Activated CD4-positive, alpha-beta T cell treated with anti-CD3 and anti-CD28 coated beads, Interleukin-2, amount 10 ng/mL, durations not matched to agents 24 days and 14 days (primary cell): ENCODE measurements around the gene MMP15. TPM values are rescaled to one million over a fixed set of nuclear protein-coding genes. Genes with fewer than 3 reads are reported as not detected.
"Not testable (repeated sequence)": the region's sequence is repeated elsewhere in the genome, so short reads cannot be mapped to it uniquely, and the experiment has no call there.

Experiments used
- DNase-seq: peaks from one replicate; pipeline ENCODE4 v3.0.0; 2022
- H3K27ac Mint-ChIP-seq: one replicate; pipeline ENCODE4 v1.8.0; 2022; ENCODE audit warnings: mild to moderate bottlenecking, mixed read lengths
- H3K27me3 Mint-ChIP-seq: one replicate; pipeline ENCODE4 v1.8.0; 2022; ENCODE audit warnings: mixed read lengths
- H3K36me3 Mint-ChIP-seq: one replicate; pipeline ENCODE4 v1.8.0; 2022; ENCODE audit warnings: low read depth, mild to moderate bottlenecking, mixed read lengths
- H3K4me1 Mint-ChIP-seq: one replicate; pipeline ENCODE4 v1.8.0; 2021; ENCODE audit warnings: mixed read lengths
- H3K4me3 Mint-ChIP-seq: one replicate; pipeline ENCODE4 v1.8.0; 2022; ENCODE audit warnings: mild to moderate bottlenecking, moderate library complexity, mixed read lengths
- H3K9me3 Mint-ChIP-seq: one replicate; pipeline ENCODE4 v1.8.0; 2021; ENCODE audit warnings: mixed read lengths
- intact Hi-C: fragments of 100-400 bp; cut with micrococcal nuclease; formaldehyde crosslinking; loops from one replicate; pipeline ENCODE4 v1.15.1; 2023
- total RNA-seq: library from RNA; stranded (reverse); gene quantifications from 2 replicates; pipeline ENCODE4 v1.2.3, GENCODE V29; 2022

MMP15 gene
- total RNA-seq, result 0.89 and 1.1 TPM in 2 replicates

DNA sequence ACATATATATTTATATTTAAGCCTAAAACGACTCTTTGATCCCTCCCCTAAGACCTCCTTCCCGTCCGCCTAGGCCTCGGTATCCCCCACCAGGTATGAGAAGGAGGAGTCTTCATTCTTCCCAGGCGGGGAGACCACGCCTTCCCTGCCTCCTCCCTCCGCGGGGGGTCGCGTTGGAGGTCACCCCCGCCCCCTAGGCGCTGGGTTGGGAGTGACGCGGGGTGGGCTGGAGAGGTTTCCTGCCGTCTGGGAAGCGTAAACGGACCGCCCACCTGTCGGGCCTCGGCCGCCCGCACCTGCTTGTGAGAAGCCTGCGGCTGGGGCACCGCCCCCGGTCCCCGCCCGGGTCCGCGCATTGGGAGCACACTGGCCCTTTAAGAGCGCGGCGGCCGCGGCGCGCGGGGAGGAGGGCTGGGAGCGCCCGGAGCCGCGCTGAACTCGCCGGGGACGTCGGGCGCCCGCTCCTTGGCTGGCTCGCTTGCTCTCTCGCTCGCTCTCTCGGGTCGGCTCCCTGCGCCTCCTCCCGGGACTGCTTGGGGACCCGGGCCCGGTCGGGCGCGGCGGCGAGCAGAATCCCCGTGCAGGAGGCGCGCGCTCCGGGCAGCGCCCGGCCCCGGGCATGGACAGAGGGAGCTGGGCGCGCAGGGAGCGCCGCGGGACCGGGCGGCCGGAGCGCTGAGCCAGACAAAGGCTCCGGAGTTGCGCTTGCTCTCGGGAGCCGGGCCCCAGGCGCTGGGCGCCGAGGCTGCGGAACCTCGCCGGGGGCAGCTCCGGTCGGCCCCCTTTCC is at the start of gene MMP15:
Gene MMP15, plus strand, starts transcription at position 404 of the 788 bp plus-strand sequence. CDS start 597 bp downstream, outside the sequence.
- Mint-ChIP-seq H3K27ac (peak within 1 kb of the TSS; percentile 70), H3K27me3 (peaks cover 26% of the 10 kb centered on the region), H3K4me1 (peaks cover 12% of the 10 kb centered on the region), H3K4me3 (peak within 1 kb of the TSS; percentile 88), H3K9me3 (no peaks in the 10 kb centered on the region), H3K36me3 (peaks cover 3% of the 10 kb centered on the region)
- peak; percentile 89 for DNase-seq
- intact Hi-C loops, result loop anchor here (1.0 kb wide), 2 partner anchors 24 to 104 kb away; partner anchors contain the start of genes CFAP20 and USB1

DNA sequence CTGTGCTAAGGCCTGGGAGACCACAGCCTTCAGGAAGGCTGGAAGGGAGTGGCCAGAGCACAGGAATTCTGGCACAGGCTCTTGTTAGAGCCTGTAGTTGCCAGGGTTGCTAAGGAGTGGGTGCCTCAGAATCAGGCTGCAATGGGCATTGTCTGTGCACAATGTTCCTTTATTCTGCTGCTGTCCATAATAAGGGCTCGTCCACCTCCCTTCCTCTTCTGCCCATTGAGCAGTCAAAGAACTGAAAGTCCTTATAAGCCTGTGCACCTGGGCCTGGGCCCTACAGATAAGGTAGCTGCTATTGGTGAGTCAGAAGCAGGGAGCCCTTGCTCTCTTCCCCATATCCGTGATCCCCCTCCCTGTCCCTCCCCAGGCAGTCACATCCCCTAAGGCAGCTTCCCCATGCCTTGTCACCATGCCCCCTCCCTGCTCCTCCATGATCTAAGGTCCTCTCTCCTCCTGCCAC is 49.2 kb upstream of the MMP15 start:
- Mint-ChIP-seq H3K27me3 (peaks cover 2% of the 10 kb centered on the region), H3K4me1 (peaks cover 5% of the 10 kb centered on the region), H3K36me3 (no peaks in the 10 kb centered on the region), H3K4me3 (no peak overlapping the region), H3K27ac (no peak overlapping the region), H3K9me3 (no peaks in the 10 kb centered on the region)
- intact Hi-C loops, result no loop called here
- DNase-seq, result no peak

DNA sequence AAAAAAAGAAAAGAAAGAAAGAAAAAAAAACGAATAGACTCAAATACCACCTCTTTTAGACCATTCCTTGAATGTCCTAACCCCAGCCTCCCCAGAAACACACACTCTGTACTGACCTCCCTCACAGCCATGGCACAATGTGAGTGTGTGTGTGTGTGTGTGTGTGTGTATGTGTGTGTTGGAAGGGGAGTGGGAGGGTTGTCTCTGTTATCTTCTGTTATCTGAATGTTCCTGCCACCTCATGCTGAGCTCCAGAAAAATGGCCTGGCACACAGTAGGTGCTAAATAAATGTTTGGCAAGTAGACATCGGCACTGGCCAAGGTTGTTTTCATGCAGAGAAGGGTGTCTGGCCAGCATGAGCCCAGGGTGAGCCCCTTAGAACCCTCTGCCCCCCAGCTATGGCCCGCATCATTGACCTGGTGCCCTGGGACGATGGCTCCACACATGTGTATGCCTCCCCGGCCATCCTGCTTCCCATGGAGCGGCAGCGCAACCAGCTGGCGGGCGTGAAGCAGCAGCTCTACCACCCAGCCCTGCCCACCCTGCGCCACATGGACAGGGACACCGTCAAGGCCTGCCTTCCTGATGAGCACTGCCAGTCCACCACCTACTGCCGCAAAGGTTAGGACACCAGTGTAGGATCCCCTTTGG is 48.0 kb upstream of the MMP15 start:
- DNase-seq, result no peak
- Mint-ChIP-seq H3K4me1 (no peaks in the 10 kb centered on the region), H3K27ac (no peak overlapping the region), H3K9me3 (no peaks in the 10 kb centered on the region), H3K4me3 (no peak overlapping the region), H3K36me3 (no peaks in the 10 kb centered on the region), H3K27me3 (peaks cover 2% of the 10 kb centered on the region)
- intact Hi-C loops, result no loop called here

DNA sequence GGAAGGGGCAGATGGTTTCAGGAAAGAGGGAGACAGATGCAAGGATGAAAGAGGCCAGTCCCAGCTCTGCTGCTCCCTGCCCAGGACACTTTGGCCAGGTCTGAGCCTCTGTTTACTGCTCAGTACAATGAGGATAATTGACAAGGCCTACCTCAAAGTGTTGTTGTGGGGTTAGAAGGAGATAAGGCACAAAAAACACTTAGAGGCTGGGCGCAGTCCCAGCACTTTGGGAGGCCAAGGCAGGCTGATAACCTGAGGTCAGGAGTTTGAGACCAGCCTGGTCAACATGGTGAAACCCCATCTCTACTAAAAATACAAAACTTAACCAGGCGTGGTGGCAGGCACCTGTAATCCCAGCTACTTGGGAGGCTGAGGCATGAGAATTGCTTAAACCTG is 47.5 kb upstream of the MMP15 start:
- DNase-seq, H3K27me3 Mint-ChIP-seq, H3K4me1 Mint-ChIP-seq, H3K9me3 Mint-ChIP-seq, H3K4me3 Mint-ChIP-seq, H3K36me3 Mint-ChIP-seq, H3K27ac Mint-ChIP-seq, intact Hi-C loops: not testable (repeated sequence)

DNA sequence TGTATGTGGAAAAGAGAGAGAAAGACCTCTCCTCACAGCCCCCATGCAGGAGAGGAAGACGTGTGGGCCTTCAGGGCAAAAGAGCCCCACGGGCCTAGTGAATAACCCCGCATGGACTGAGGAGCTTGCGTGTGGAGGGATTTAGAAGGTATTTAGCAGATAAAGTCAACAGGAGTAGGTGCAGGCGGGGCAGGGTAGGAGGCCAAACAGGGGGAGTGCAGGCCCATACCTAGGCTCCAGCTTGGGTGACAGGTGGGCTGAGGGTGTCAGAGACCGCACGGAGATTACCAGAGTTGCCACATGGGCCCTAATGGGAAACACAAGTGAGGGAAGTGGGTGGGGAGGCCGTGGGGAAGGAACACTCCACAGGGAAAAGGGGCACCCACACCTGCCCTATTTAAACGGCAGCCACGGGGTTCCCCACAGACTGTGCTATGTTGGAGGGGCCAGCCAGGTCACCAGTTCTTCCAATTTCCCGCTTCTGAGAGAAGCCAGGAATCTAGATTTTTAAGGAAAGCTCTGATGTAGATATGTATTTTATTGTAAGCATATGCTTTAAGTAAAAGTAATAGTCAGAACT is 46.5 kb upstream of the MMP15 start:
- H3K4me1 Mint-ChIP-seq, result peaks cover under 1% of the 10 kb centered on the region
- no peak overlapping the region for H3K4me3 Mint-ChIP-seq
- DNase-seq, result no peak
- H3K36me3 Mint-ChIP-seq, result no peaks in the 10 kb centered on the region
- H3K9me3 Mint-ChIP-seq, result no peaks in the 10 kb centered on the region
- H3K27ac Mint-ChIP-seq, result no peak overlapping the region
- intact Hi-C loops, result no loop called here
- H3K27me3 Mint-ChIP-seq, result peaks cover 4% of the 10 kb centered on the region

DNA sequence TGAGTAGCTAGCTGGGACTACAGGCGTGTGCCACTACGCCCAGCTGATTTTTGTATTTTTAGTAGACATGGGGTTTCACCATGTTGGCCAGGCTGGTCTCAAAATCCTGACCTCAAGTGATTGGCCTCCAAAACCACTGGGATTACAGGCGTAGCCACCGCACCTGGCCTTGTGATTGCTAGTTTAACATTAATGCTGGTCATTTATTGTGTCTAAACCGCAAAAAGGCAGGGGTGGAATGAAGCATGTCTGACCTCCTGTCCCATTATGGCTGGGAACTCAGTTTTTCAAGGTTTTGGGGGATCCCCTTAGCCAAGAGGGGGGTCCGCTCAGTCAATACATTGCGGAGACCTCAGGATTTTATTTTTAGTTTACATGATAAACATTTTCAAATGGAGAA is 43.9 kb upstream of the MMP15 start:
- intact Hi-C loops, result no loop called here
- Mint-ChIP-seq H3K27me3 (peaks cover 15% of the 10 kb centered on the region), H3K27ac (no peak overlapping the region), H3K36me3 (no peaks in the 10 kb centered on the region), H3K9me3 (no peaks in the 10 kb centered on the region), H3K4me1 (peaks cover 8% of the 10 kb centered on the region), H3K4me3 (no peak overlapping the region)
- no peak for DNase-seq

DNA sequence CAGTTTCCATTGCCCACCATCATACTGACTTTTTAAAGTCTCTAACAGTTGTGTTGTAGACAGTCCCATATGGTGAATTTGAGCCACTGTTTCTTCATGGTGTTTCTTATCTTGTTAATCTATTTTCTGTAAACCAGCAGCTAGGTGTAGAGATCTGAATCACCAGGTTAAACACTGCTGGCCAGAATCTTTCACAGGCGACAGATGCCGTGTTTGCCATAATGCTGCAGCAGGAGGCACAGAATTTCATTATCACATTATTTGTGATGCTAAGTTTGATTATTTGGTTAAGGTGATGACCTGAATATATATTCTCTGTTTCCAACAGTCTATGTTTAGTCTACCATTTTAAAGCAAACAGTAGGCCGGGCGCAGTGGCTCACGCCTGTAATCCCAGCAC is 43.2 kb upstream of the MMP15 start:
- intact Hi-C loops, result no loop called here
- H3K4me3 Mint-ChIP-seq, result no peak overlapping the region
- peaks cover 8% of the 10 kb centered on the region for H3K4me1 Mint-ChIP-seq
- H3K36me3 Mint-ChIP-seq, result no peaks in the 10 kb centered on the region
- H3K27me3 Mint-ChIP-seq, result peaks cover 13% of the 10 kb centered on the region
- no peak overlapping the region for H3K27ac Mint-ChIP-seq
- H3K9me3 Mint-ChIP-seq, result no peaks in the 10 kb centered on the region
- no peak for DNase-seq

DNA sequence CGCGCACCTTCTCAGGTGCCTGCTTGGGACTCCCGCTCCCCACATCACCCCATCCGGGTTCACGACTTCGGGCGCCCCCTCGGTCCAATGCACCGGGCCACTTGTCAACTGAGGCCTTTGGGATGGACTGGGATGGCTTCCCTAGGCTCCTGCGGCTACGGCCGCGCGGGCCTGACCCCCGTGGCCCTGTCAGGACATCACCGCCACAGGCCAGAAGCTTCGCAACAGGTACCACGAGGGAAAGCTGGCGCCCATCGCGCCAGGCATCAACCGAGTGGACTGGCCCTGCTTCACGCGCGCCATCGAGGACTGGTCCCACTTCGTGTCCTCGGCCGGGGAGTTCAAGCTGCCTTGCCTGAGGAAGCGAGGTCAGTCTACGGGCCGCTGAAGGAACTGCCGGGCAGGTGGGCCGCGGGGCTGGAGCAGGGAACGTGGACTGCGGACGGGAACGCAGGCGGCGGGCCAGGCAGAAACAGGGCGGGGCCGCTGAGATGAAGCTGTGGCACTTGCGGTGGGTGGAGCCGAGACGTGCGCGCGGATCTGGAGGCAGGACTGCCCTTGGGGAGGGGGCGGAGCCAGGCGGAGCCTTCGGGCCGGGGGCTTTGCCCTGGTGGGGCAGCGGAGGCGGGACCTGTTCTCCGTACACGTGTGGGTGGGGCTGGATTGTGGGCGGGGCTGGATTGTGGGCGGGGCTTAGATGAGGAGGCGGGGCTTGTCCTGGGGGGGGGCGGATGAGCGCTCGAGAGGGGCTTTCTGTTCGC is 40.9 kb upstream of the MMP15 start:
- H3K27me3 Mint-ChIP-seq, result peaks cover 13% of the 10 kb centered on the region
- no peaks in the 10 kb centered on the region for H3K9me3 Mint-ChIP-seq
- H3K4me1 Mint-ChIP-seq, result peaks cover 8% of the 10 kb centered on the region
- H3K4me3 Mint-ChIP-seq, result peak overlapping the region; percentile 91
- intact Hi-C loops, result loop anchor here (1.0 to 5.0 kb wide), 2 partner anchors 17 to 442 kb away; partner anchors contain the start of genes ADGRG5 and USB1
- DNase-seq, result peak; percentile 97
- peak overlapping the region; percentile 65 for H3K27ac Mint-ChIP-seq
- H3K36me3 Mint-ChIP-seq, result no peaks in the 10 kb centered on the region

DNA sequence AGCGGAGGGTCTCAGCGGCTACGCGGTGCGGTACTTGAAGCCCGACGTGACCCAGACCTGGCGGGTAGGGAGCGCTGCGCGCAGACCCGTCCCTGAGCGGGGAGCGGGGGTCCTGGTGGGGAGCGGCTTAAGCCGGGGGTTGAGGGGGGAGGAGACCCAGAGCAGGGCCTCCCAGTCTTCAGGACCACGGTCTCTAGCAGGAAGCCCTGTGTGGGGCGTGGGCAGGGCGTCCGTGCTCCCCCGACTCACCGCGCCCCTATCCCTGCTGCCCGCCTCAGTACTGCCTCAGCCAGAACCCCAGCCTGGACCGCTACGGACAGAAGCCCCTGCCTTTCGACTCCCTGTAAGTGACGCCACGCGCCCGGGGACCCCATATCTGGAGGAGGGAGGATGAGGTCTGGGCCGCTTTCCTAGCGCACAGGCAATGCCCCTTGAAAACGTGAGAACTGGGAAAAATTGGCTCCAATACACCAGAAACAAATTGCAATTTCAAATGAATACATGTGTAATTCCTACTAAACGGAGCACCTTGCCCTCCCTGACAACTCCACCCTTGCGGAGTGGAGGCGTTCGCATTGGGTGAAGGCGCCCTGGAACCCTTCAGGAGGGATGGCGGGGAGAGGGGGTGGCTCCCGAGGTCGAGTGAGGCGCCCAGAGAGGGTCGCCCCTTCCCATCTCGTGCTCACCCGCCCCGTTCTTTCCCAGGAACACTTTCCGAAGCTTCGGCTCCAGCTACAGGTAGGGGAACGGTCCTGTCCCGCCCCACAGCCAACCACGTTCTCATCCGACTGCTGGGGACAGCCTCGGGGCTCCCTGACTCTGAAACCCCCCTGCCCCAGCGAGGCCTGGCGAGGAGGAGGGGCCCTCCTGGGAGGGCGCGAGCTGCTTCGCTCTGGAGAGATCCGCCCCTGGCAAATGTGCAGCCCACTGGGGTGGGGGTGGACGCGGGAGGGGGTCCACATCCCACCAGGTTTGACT is 40.1 kb upstream of the MMP15 start:
- peaks cover 13% of the 10 kb centered on the region for H3K27me3 Mint-ChIP-seq
- H3K9me3 Mint-ChIP-seq, result no peaks in the 10 kb centered on the region
- peaks cover 8% of the 10 kb centered on the region for H3K4me1 Mint-ChIP-seq
- H3K4me3 Mint-ChIP-seq, result peak overlapping the region; percentile 91
- intact Hi-C loops, result loop anchor here (5.0 kb wide), 1 partner anchor 443 kb away; the partner anchor contains the start of gene ADGRG5
- DNase-seq, result no peak
- H3K27ac Mint-ChIP-seq, result peak overlapping the region; percentile 65
- H3K36me3 Mint-ChIP-seq, result no peaks in the 10 kb centered on the region

DNA sequence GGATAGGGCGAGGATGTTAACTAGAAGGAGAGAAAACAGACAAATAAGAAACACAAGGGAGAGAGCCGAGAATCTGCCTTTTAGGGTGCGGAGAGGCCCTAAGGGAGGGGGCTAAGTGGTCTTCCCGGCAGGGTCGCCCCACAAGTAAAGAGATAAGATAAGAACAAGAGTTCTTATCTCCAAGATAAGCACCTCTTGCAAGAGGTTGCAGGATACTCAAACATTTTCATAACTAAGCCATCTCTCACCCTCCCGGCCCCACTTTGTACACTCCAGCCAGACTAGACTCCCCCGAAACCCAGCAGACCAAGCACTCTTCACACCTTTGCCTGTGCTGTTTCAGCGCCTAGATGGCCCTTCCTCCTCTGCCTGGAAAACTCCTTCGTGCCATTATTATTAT is 39.4 kb upstream of the MMP15 start:
- Mint-ChIP-seq H3K4me3 (peak overlapping the region; percentile 24), H3K4me1 (peaks cover 8% of the 10 kb centered on the region)

DNA sequence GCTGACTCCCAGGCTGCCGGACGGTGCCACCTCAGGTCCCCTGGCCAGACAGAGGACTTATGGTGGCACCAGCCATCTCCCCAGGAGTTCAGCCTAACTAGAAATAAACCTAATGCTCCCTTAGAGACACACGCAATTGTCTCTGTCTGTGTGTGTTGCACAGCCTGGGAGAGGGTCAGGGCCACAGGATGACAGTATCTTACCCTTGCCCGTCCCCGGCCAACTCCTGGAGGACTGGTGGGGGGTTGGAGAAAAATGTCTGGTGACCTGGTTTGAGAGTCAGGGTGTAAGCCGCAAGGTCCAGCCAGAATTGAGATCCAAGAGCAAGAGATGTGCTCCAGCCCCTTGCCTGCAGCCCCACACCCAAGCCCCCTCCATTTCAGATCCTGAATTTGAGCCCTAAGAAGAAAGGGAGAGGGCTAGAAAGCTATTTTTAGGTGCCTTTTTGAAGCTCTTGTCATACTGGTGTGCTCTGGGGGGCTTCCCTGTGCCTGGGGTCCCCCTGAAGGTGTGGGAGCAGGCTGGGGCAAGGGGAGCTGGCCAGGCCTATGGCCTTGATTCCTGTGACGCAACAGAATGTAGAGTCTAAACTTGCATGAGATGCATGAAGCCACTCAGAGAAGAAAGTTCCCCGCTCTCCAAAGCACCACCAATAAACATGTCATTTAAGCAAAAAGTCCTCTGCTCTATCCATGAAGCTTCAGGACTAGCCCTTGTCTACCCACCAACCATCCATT is 37.9 kb upstream of the MMP15 start:
- Mint-ChIP-seq H3K27ac (no peak overlapping the region), H3K4me1 (peaks cover 8% of the 10 kb centered on the region), H3K9me3 (no peaks in the 10 kb centered on the region), H3K27me3 (peaks cover 13% of the 10 kb centered on the region), H3K4me3 (no peak overlapping the region), H3K36me3 (no peaks in the 10 kb centered on the region)
- intact Hi-C loops, result loop anchor here (5.0 kb wide), 1 partner anchor 445 kb away; the partner anchor contains the start of gene ADGRG5
- DNase-seq, result no peak

More for the DNA sequence above, 39.4 kb upstream of the MMP15 start:
- no peaks in the 10 kb centered on the region for H3K9me3 Mint-ChIP-seq
- DNase-seq, result no peak
- no peak overlapping the region for H3K27ac Mint-ChIP-seq
- peaks cover 13% of the 10 kb centered on the region for H3K27me3 Mint-ChIP-seq
- no peaks in the 10 kb centered on the region for H3K36me3 Mint-ChIP-seq
- intact Hi-C loops, result loop anchor here (5.0 kb wide), 1 partner anchor 444 kb away; the partner anchor contains the start of gene ADGRG5

DNA sequence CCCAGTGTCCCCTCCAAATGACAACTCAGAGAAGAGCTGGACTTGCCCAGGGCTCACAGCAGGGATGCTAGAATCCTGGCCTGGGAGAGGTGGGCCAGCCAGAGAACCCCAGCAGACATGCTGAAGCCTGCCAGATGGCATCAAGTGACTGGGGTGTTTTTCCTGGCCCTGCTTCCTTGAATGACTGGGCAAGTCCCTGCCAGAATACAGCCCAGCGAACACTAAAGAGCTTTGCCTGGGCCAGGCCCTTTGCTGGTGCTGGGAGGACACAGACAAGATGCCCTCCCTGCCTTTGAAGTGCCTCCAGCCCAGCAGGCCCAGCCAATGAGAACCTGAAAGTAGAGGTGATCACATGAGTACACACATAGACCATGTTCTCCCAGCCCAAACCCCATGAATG is 36.6 kb upstream of the MMP15 start:
- DNase-seq, result no peak
- H3K4me1 Mint-ChIP-seq, result peaks cover 8% of the 10 kb centered on the region
- peaks cover 13% of the 10 kb centered on the region for H3K27me3 Mint-ChIP-seq
- no peaks in the 10 kb centered on the region for H3K36me3 Mint-ChIP-seq
- H3K9me3 Mint-ChIP-seq, result no peaks in the 10 kb centered on the region
- intact Hi-C loops, result loop anchor here (5.0 kb wide), 1 partner anchor 447 kb away; the partner anchor contains the start of gene ADGRG5
- no peak overlapping the region for H3K27ac Mint-ChIP-seq
- no peak overlapping the region for H3K4me3 Mint-ChIP-seq
